ENCODE measurements around the gene GNG7. TPM values are rescaled to one million over a fixed set of nuclear protein-coding genes. Genes with fewer than 3 reads are reported as not detected.

GNG7 gene
- total and polyA plus RNA-seq, 7 donors: 1.2 to 8.0 (median 2.6) TPM

GRCh38 chr19:2500841-2501261 is 201.6 kb downstream of the GNG7 start:
- Histone ChIP-seq H3K4me1 (peaks cover 0 to 6% (median 4%) of the 10 kb centered on the region in 4 donors), H3K4me3 (no peak overlapping the region), H3K36me3 (no peaks in the 10 kb centered on the region), H3K9me3 (no peaks in the 10 kb centered on the region), H3K27ac (peak overlapping the region in 1 of 4 donors; percentile 45), H3K27me3 (peaks cover 0 to 4% (median 0%) of the 10 kb centered on the region in 3 donors)
- TF ChIP-seq EP300 (IDR thresholded peaks at IDR 0.05): no peak
- TF ChIP-seq POLR2AphosphoS5 (IDR thresholded peaks at IDR 0.05): peak in 1 of 4 donors; percentile 34
- intact Hi-C loops (cut with DNase I): no loop called here
- WGBS, 2 donors: 57 to 73% methylated on average over 12 of the region's 12 CpGs
- no peak for DNase-seq

GRCh38 chr19:2500156-2500555 is 202.3 kb downstream of the GNG7 start:
- peaks cover 0 to 13% (median 11%) of the 10 kb centered on the region in 4 donors for H3K4me1 ChIP-seq
- no peak overlapping the region for H3K4me3 ChIP-seq
- 80 to 93% methylated on average over 13 of the region's 13 CpGs for WGBS, 2 donors
- no peaks in the 10 kb centered on the region for H3K36me3 ChIP-seq
- intact Hi-C loops (cut with DNase I): no loop called here
- no peak for DNase-seq
- H3K27ac ChIP-seq: no peak overlapping the region
- TF ChIP-seq POLR2AphosphoS5 (IDR thresholded peaks at IDR 0.05) (no peak), CTCF (IDR thresholded peaks at IDR 0.05) (no peak), EP300 (IDR thresholded peaks at IDR 0.05) (no peak), POLR2A (IDR thresholded peaks at IDR 0.05) (no peak)
- H3K9me3 ChIP-seq: no peaks in the 10 kb centered on the region
- peaks cover 0 to 4% (median 0%) of the 10 kb centered on the region in 3 donors for H3K27me3 ChIP-seq

- intact Hi-C loops (cut with DNase I): no loop called here
Measured at GRCh38 chr19:2497186-2497585, 205.3 kb downstream of the GNG7 start.

GRCh38 chr19:2495651-2496316 is 206.7 kb downstream of the GNG7 start:
- H3K4me3 ChIP-seq: peak overlapping the region; percentile 34 to 62 (median 52)
- H3K9me3 ChIP-seq: no peaks in the 10 kb centered on the region
- peaks cover 0 to 34% (median 25%) of the 10 kb centered on the region in 4 donors for H3K4me1 ChIP-seq
- peak; percentile 80 for DNase-seq
- peaks cover 0 to 2% (median 0%) of the 10 kb centered on the region in 3 donors for H3K27me3 ChIP-seq
- WGBS, 2 donors: 8 to 32% methylated on average over 16 of the region's 16 CpGs
- no peak for TF ChIP-seq CTCF (IDR thresholded peaks at IDR 0.05)
- no peak for TF ChIP-seq POLR2A (IDR thresholded peaks at IDR 0.05)
- no peak for TF ChIP-seq EP300 (IDR thresholded peaks at IDR 0.05)
- no peak for TF ChIP-seq POLR2AphosphoS5 (IDR thresholded peaks at IDR 0.05)
- intact Hi-C loops (cut with DNase I): loop anchor here (1.0 to 2.0 kb wide), 3 partner anchors 17 to 84 kb away; no protein-coding TSS in a partner anchor
- H3K27ac ChIP-seq: peak overlapping the region; percentile 77 to 94 (median 84)
- no peaks in the 10 kb centered on the region for H3K36me3 ChIP-seq

More at GRCh38 chr19:2497186-2497585, 205.3 kb downstream of the GNG7 start:
- no peaks in the 10 kb centered on the region for H3K9me3 ChIP-seq
- peaks cover 0 to 4% (median 0%) of the 10 kb centered on the region in 3 donors for H3K27me3 ChIP-seq
- DNase-seq: no peak
- 93 to 95% methylated on average over 10 of the region's 10 CpGs for WGBS, 2 donors
- H3K4me1 ChIP-seq: peaks cover 0 to 25% (median 22%) of the 10 kb centered on the region in 4 donors
- no peak overlapping the region for H3K27ac ChIP-seq
- no peak for TF ChIP-seq POLR2A (IDR thresholded peaks at IDR 0.05)
- TF ChIP-seq CTCF (IDR thresholded peaks at IDR 0.05): no peak
- TF ChIP-seq POLR2AphosphoS5 (IDR thresholded peaks at IDR 0.05): no peak
- TF ChIP-seq EP300 (IDR thresholded peaks at IDR 0.05): no peak
- H3K36me3 ChIP-seq: no peaks in the 10 kb centered on the region
- H3K4me3 ChIP-seq: no peak overlapping the region

- Histone ChIP-seq H3K4me3 (peak overlapping the region; percentile 34 to 62 (median 52)), H3K27ac (peak overlapping the region; percentile 77 to 94 (median 84)), H3K36me3 (no peaks in the 10 kb centered on the region), H3K9me3 (no peaks in the 10 kb centered on the region), H3K27me3 (no peaks in the 10 kb centered on the region), H3K4me1 (peaks cover 0 to 34% (median 24%) of the 10 kb centered on the region in 4 donors)
- WGBS, 2 donors: 1 to 2% methylated on average over 26 of the region's 26 CpGs
- DNase-seq: peak; percentile 93
- intact Hi-C loops (cut with DNase I): loop anchor here (1.0 to 2.0 kb wide), 3 partner anchors 16 to 84 kb away; no protein-coding TSS in a partner anchor
- TF ChIP-seq POLR2A (IDR thresholded peaks at IDR 0.05) (no peak), CTCF (IDR thresholded peaks at IDR 0.05) (no peak), EP300 (IDR thresholded peaks at IDR 0.05) (peak in 2 of 4 donors; percentile 32 to 63), POLR2AphosphoS5 (IDR thresholded peaks at IDR 0.05) (peak in 2 of 4 donors; percentile 15 to 24)
Measured at GRCh38 chr19:2495130-2495641, 207.3 kb downstream of the GNG7 start.
